Subcutaneous abdominal adipose tissue (tissue), 5 donors: Measurements from ENCODE around the gene GRIN3B.
A peak's percentile ranks its signal among the peaks of the same experiment; 100 is the strongest.

Experiments
- H3K27ac ChIP-seq: one replicate; pipeline ENCODE4 v1.7.0; 2013; ENCODE audit warnings: low read depth, mild to moderate bottlenecking, inconsistent platforms, low read length, moderate library complexity
- H3K27me3 ChIP-seq, 5 donors: one replicate each; pipeline ENCODE4 v1.7.0; 2013; ENCODE audit warnings: low read length in 5 of 5, inconsistent platforms in 1 of 5; ENCODE audit not compliant: control insufficient read depth in 5 of 5, insufficient read depth in 4 of 5
- H3K36me3 ChIP-seq, 5 donors: one replicate each; pipeline ENCODE4 v1.7.0; 2013; ENCODE audit warnings: low read length in 5 of 5; ENCODE audit not compliant: control insufficient read depth in 5 of 5, insufficient read depth in 5 of 5
- H3K4me1 ChIP-seq, 5 donors: one replicate each; pipeline ENCODE4 v1.7.0; 2013; ENCODE audit warnings: low read length in 5 of 5, mild to moderate bottlenecking in 3 of 5, moderate library complexity in 1 of 5; ENCODE audit not compliant: control insufficient read depth in 5 of 5, insufficient read depth in 5 of 5
- H3K4me3 ChIP-seq, 5 donors: one replicate each; pipeline ENCODE4 v1.7.0; 2013; ENCODE audit warnings: low read length in 5 of 5, low read depth in 1 of 5
- H3K9ac ChIP-seq, 5 donors: one replicate each; pipeline ENCODE4 v1.7.0; 2013; ENCODE audit warnings: low read length in 5 of 5, mild to moderate bottlenecking in 4 of 5, moderate library complexity in 3 of 5
- H3K9me3 ChIP-seq, 5 donors: one replicate each; pipeline ENCODE4 v1.7.0; 2013; ENCODE audit warnings: low read length in 5 of 5; ENCODE audit not compliant: control insufficient read depth in 5 of 5
- donor health status: healthy.
- donor health status: healthy.
- donor health status: healthy.
- donor health status: healthy.
- donor health status: healthy.

GRIN3B gene

DNA sequence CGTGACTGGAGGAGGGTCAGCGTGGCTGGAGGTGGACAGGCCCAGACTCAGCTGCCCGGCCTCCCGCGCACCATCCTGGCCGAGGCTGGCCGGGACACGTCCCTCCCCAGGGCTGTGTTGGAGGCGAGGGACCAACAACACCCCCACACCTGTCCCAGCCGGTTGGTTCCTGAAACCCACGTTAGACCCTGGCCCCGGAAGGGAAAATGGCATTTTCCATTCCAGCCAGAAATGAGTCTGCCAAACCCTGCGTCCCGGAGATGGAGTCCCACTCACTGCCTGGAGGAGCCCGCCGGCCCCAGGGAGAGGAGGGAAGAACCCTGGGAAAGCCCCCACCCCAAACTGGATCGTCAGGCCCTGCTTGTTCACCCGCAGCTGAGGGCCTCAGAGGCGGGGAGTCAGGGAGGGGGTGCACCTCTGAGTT, 20.9 kb upstream of the GRIN3B start:
- peaks cover 0 to 25% (median 22%) of the 10 kb centered on the region in 5 donors for H3K4me1 ChIP-seq
- H3K27me3 ChIP-seq = peaks cover 0 to 3% (median 0%) of the 10 kb centered on the region in 5 donors
- no peak overlapping the region for H3K4me3 ChIP-seq
- no peaks in the 10 kb centered on the region for H3K9me3 ChIP-seq
- H3K9ac ChIP-seq = no peak overlapping the region
- no peak overlapping the region for H3K27ac ChIP-seq
- H3K36me3 ChIP-seq = no peaks in the 10 kb centered on the region

DNA sequence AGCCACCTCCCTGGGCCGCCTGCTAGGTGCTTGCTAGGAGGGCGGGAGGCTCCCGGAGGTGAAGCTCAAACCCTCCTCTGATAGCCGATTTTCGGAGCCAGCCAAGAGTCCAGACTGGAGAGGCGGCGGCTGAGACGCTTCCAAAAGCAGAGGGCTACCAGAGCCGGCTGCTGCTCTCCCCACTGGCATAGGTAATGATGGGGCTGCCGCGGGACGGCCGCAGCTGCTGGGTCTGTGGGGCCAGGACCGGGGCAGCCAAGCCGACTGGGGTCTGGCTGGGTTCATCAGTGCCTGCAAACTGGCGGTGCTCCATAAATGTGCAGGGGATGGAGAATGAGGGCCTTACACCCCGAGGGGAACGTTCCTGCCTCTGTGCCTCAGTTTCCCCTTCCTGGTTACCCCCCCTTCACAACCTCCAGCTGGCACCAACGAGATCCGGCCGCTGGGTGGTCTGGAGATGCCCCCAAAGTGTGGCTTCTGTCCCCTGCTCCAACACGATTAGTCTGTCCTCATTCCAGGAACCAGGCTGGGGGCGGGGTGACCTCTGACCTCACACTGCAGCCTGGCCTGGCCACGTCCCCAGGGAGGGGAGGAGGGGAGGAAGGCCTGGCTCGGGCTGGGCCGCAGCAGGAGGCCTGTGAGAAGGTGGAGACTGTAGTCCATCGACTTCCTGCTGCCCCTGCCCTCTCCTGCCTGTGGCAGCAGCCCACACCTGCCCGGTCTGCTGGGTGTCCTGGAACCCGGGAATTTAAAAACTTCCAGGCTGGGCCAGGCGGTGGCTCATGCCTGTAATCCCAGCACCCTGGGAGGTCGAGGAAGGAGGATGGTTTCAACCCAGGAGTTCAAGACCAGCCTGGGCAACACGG, 19.9 kb upstream of the GRIN3B start:
- H3K36me3 ChIP-seq = no peaks in the 10 kb centered on the region
- no peak overlapping the region for H3K4me3 ChIP-seq

DNA sequence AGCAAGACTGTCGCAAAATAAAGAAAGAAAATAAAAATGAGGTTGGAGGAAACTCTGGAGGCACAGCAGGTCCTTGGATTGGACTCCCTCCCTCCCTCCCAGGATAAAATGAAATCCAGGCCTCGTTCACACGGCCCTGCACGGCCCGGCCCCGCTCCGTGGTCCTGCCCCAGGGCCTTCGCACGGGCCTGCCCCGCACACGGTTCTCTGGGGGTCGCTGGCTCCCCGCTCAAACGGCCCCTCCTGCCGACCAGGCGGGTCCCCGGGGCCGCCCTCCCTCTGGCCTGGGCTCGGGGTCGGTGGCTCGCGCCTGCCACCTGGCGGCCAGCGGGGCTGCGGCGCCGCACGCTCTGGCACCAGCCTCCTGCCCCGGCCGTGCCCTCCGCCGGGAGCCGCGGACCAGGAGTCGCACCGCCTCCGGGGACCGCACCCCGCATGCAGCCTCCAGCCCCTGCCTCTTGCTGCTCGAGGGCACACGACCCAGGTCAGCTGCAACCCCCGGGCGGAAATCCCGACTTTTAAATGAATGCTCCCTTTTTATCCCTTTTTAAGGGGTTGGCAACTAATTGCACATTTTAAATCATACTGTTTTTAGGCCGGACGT, 17.6 kb upstream of the GRIN3B start:
- Histone ChIP-seq H3K36me3 (peaks cover 0 to 20% (median 10%) of the 10 kb centered on the region in 5 donors), H3K9ac (no peak overlapping the region), H3K27me3 (peaks cover 0 to 3% (median 0%) of the 10 kb centered on the region in 5 donors), H3K9me3 (no peaks in the 10 kb centered on the region), H3K4me3 (peak overlapping the region in 4 of 5 donors; percentile 36 to 52 (median 42)), H3K27ac (no peak overlapping the region), H3K4me1 (peaks cover 0 to 35% (median 33%) of the 10 kb centered on the region in 5 donors)

More for the DNA sequence above, 19.9 kb upstream of the GRIN3B start:
- Histone ChIP-seq H3K9ac (peak overlapping the region in 2 of 5 donors; percentile 13 to 66), H3K9me3 (no peaks in the 10 kb centered on the region), H3K27ac (no peak overlapping the region), H3K4me1 (peaks cover 0 to 35% (median 32%) of the 10 kb centered on the region in 5 donors), H3K27me3 (peaks cover 0 to 3% (median 0%) of the 10 kb centered on the region in 5 donors)

DNA sequence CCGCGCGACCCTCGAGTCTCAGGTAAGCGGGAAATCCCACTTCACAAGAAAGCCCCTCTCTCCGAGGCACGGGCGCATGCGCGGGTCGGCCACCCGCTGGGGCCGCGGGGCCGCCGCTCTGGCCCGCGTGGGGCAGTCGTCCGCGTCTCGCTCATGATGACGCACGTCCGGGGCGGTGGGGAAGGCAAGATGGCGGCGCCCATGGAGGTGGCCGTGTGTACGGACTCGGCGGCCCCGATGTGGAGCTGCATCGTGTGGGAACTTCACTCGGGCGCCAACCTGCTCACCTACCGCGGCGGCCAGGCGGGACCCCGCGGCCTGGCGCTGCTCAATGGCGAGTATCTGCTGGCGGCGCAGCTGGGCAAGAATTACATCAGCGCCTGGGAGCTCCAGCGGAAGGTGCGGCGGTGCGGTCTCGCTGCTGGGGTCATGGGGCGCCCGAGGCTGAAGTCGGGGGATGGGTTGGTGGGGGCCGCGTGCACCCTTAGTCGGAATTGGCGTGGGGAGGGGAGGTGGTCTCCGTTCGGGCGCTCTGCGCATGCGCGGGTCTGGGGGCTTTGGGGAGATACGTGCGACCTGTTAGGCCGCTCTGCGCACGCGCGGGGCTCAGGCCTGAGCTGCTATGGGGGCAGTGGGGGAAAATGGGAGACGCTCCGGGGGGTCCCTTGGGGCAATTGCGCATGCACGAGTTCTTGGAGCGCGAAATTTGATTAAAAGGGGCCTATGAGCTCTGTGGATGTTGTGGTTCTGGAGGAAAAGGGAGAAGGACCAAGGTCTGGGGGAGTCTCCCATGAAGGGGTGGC, 15.9 kb upstream of the GRIN3B start, which contains the start of gene WDR18:
WDR18 (plus strand) TSS at position 181 of the 803 bp plus-strand sequence; CDS start at position 190, 9 bp downstream.
- H3K27me3 ChIP-seq = peaks cover 0 to under 1% (median 0%) of the 10 kb centered on the region in 5 donors
- peaks cover 0 to 32% (median 16%) of the 10 kb centered on the region in 5 donors for H3K36me3 ChIP-seq
- peak within 1 kb of the TSS; percentile 70 to 97 (median 94) for H3K4me3 ChIP-seq
- peaks cover 0 to 35% (median 33%) of the 10 kb centered on the region in 5 donors for H3K4me1 ChIP-seq
- H3K9ac ChIP-seq = peak within 1 kb of the TSS in 4 of 5 donors; percentile 78 to 91 (median 87)
- H3K9me3 ChIP-seq = no peaks in the 10 kb centered on the region
- peak within 1 kb of the TSS; percentile 76 for H3K27ac ChIP-seq

DNA sequence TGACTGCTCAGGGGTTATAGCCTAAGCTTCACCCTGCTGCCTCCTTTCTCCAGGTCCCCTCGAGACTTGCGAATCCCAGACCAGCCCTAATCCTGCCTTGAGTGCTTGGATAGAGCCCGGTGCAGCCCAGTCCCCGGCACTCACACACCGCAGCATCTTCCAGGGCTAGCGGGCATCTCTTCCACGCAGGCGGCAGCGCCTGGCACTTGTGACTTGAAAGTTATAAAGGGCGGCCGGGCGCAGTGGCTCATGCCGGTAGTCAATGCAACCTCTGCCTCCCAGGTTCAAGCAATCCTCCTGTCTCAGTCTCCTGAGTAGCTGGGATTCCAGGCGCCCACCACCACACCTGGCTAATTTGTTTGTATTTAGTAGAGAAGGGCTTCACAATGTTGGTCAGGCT, 14.1 kb upstream of the GRIN3B start:
- Histone ChIP-seq H3K9me3 (no peaks in the 10 kb centered on the region), H3K4me3 (no peak overlapping the region), H3K27ac (no peak overlapping the region), H3K27me3 (no peaks in the 10 kb centered on the region), H3K4me1 (peaks cover 0 to 41% (median 26%) of the 10 kb centered on the region in 5 donors), H3K36me3 (peaks cover 0 to 49% (median 27%) of the 10 kb centered on the region in 5 donors), H3K9ac (no peak overlapping the region)

DNA sequence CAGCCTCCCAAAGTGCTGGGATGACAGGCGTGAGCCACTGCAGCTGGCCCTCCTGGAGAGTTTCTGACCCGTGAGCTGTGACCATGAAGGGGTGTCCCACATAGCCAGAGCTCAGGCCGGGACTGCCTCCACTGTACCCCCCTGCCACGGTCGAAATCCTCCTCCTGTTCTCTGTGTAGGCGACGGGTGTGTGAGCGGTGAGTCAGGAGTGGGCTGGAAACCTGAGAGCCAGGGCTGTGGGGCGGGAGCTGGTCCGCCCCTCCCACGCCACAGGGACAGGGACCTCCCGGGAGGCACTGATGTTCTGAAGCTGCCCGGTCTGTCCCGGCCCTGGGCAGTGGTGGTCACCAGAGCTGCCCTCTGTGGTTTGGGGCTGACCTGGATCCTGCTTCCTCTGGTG, 12.1 kb upstream of the GRIN3B start:
- Histone ChIP-seq H3K27me3 (no peaks in the 10 kb centered on the region), H3K4me3 (no peak overlapping the region), H3K9ac (no peak overlapping the region), H3K9me3 (no peaks in the 10 kb centered on the region), H3K36me3 (peaks cover 0 to 61% (median 33%) of the 10 kb centered on the region in 5 donors), H3K4me1 (peaks cover 0 to 47% (median 26%) of the 10 kb centered on the region in 5 donors), H3K27ac (no peak overlapping the region)

DNA sequence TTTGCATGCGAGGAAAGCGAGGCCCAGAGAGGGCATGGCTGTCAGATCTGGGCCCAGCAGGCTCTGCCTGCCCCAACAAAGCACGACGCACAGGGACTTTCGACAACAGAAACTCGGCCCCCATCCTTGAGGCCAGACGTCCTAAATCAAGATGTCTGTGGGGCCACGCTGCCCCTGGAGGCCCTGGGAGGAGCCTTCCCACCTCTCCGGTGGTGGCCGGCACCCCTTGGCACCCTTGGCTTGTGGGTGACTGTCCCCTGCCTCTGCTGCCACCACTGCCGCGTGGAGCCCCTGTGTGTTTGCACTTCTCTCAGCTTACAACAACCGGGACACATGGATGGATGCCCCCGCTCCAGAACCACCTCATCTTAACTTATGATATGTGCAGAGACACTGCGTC, 11.7 kb upstream of the GRIN3B start:
- H3K9me3 ChIP-seq = no peaks in the 10 kb centered on the region
- H3K27me3 ChIP-seq = no peaks in the 10 kb centered on the region
- no peak overlapping the region for H3K27ac ChIP-seq
- no peak overlapping the region for H3K9ac ChIP-seq
- peaks cover 0 to 49% (median 27%) of the 10 kb centered on the region in 5 donors for H3K4me1 ChIP-seq
- peaks cover 0 to 64% (median 36%) of the 10 kb centered on the region in 5 donors for H3K36me3 ChIP-seq
- no peak overlapping the region for H3K4me3 ChIP-seq

DNA sequence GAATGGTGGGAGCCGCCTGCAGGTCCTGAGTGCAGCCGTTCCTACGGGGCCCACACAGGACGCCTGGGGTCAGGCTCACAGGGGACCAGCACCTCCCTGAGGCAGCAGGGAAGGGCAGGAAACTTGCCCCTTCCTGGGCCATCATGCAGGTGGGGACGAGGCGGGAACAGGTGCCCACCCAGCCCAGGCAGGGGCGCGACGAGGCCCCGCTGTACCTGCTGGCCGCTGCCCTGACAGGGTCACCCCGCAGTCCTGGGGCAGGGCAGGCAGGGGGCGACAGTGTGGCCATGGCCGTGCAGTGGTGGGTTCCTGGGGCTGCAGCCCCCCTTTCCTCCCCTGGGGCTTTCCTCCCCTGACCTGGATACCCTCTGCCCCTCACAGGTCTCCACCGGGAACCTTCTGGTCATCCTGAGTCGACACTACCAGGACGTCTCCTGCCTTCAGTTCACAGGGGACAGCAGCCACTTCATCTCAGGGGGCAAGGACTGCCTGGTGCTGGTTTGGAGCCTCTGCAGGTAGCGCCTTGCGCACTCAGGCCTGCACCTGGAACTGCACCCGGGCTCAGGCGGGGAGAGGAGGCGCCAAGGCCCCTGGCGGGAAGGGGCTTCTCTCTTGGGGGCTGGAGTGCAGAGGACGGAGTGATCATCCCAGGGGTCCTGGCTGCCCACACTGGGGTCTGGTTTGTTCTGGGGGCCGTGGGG, 10.7 kb upstream of the GRIN3B start:
- Histone ChIP-seq H3K4me3 (no peak overlapping the region), H3K27ac (no peak overlapping the region), H3K9ac (no peak overlapping the region), H3K4me1 (peaks cover 0 to 52% (median 23%) of the 10 kb centered on the region in 5 donors), H3K27me3 (no peaks in the 10 kb centered on the region), H3K9me3 (no peaks in the 10 kb centered on the region), H3K36me3 (peaks cover 0 to 69% (median 42%) of the 10 kb centered on the region in 5 donors)

DNA sequence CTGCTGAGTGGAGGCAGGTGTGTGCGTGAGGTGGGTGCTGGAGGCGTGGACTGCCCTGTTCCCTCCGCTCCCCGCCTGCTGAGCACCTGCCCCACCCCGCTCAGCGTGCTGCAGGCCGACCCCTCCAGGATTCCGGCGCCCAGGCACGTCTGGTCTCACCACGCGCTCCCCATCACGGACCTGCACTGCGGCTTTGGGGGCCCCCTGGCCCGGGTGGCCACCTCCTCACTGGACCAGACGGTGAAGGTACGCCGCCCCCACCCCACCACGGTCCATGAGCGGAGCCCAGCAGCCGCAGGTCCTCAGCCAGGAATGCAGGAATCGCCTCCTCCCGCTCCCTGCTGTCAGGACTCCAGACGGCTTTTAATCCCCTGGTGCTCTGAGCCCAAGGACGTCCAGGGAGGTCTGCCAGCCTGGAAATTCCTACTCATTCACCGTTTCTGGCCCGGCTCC, 10.1 kb upstream of the GRIN3B start:
- Histone ChIP-seq H3K27ac (no peak overlapping the region), H3K36me3 (peaks cover 0 to 69% (median 42%) of the 10 kb centered on the region in 5 donors), H3K27me3 (no peaks in the 10 kb centered on the region), H3K9me3 (no peaks in the 10 kb centered on the region), H3K4me3 (no peak overlapping the region), H3K4me1 (peaks cover 0 to 52% (median 20%) of the 10 kb centered on the region in 5 donors), H3K9ac (no peak overlapping the region)
